HG03521 (cell line): Measurements from ENCODE around the gene UBE2G2.

Experiments
- ATAC-seq: cut with Tn5 transposase; IDR thresholded peaks from one replicate; pipeline ENCODE4 v1.9.1; 2021; ENCODE audit warnings: mild to moderate bottlenecking, moderate library complexity; ENCODE audit not compliant: unreplicated experiment

UBE2G2 gene, protein sequence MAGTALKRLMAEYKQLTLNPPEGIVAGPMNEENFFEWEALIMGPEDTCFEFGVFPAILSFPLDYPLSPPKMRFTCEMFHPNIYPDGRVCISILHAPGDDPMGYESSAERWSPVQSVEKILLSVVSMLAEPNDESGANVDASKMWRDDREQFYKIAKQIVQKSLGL

DNA sequence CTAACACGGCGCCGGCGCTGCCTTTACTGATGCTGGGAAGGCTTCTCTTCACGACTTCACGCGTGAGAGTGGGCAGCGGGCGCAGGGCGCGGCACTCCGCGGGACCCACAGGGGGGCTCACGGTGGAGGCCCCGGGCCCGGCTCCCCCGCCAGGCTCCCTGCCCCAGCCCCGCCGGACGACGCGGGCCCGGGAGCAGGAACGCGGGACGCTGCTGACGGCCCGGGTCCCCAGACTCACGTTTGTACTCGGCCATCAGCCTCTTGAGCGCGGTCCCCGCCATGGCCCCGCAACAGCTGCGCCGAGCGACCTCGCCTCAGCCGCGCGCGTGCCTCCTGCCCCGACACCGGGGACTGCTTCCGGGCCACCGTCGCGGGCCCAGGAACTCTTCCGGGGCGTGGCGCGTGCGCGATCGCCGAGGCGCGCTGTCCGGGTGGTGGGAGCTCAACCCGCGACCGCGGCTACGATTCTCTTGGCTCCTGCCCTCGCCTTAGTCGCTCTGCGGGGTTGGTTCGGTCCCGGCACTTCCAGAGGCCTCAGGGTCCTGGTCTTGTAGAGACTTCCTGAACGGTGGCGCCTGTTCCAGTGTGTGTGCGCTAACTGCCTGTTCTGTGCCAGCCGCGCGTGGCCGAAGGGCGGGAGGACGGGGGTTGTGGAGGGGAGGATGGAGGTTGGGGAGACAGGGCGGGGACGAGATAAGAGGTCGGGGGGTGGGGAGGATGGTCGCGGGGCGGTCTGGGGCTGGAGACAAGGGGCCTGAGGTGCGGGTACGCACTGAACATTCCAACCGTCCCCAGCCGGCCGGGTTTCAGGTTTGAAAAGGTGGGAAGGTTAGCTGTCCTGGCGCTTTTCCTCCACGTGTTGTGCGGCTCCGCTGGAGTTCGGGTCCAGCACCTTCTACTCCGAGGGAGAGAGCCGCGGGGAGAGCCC, at the start of gene UBE2G2:
UBE2G2 (minus strand) TSS at position 353 of the 928 bp plus-strand sequence; CDS start at position 281, 72 bp downstream.
- ATAC-seq, result peak; percentile 70

DNA sequence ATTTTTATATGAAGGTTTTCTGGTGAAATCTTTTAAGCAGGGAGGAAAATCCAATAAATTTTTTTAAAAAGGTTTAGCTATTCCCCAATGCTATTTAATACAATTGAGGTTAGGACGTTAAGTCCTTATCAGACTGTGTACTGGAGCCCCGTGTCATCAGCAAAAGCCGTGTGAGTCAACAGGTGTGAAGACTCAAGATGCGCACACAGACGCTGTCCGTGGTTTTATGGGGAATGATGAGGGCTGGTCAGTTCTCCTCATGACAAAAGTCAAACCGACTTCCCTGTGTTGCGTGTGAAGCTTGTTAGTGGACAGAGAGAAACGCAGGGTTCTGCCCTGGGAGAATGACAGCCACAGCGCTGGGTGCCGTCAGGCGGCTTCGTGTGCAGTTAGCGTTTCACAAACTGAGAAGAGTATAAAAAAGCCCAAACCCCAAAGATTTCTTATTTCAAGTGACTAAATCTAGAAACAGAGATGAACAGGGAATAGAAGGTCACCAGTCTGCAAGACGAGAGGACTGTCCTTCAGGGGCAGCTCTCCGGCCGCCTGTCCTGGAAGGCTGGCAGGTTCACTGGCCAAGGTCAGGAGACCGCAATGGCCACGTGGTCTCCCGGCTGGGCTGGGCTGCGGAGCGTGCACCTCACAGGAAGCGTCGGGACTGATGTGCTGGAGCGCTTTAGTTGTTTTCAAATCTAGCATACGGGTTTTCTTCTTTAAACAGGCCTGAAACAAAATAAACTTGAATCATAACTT, 49.5 kb upstream of the UBE2G2 start:
- ATAC-seq, result no peak

DNA sequence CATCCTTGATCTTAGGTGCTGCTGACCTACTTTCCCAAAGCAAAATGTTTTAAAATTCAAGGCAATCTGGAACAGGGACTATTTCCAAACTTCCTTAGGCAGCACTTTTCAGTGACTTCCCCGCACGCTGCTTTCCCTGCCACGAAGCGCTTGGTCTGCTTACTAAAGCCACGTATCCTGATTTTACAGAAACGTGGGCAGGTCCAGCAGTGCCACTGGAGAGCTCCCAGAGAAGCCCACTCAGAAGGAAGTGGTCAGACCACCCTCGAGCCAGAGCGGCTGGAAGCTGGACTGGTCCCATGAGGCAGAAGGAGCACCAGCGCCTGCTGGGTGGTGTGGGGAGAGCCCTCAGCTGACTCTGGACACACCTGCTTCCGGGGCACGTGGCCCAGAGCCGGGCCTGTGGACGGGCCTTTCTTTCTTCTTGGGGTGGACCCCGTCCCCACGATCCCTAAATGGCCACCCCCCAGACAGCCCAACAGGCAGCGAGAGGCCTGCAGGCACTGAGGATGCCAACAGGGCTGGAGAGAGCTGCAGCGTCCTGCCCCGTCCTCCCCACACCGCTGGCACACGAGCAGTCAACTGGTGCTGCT, 48.7 kb upstream of the UBE2G2 start:
- ATAC-seq, result no peak

DNA sequence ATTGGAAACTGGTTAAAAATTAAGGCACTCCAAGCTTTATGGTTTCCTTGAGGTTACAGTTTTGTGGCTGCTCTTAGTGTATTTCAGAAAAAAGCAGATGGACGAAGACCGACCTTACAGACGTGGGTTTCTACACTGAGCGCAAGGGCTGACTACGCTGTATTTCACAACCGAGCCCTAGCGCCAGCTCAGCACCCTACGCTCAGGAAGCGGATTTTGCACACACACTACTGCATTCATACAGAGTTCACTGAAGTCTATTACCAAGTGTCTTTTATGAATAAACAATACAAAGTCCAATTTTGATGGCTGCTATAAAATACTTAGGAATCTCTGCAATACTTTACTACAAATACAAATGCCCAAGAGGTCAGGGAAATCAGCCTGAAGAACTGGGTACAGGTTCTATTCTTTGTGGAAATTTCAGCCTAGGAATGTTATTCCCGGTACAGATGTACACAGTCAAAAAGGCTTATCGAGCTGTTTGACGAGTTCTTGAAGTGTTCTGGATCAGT, 48.1 kb upstream of the UBE2G2 start:
- no peak for ATAC-seq

DNA sequence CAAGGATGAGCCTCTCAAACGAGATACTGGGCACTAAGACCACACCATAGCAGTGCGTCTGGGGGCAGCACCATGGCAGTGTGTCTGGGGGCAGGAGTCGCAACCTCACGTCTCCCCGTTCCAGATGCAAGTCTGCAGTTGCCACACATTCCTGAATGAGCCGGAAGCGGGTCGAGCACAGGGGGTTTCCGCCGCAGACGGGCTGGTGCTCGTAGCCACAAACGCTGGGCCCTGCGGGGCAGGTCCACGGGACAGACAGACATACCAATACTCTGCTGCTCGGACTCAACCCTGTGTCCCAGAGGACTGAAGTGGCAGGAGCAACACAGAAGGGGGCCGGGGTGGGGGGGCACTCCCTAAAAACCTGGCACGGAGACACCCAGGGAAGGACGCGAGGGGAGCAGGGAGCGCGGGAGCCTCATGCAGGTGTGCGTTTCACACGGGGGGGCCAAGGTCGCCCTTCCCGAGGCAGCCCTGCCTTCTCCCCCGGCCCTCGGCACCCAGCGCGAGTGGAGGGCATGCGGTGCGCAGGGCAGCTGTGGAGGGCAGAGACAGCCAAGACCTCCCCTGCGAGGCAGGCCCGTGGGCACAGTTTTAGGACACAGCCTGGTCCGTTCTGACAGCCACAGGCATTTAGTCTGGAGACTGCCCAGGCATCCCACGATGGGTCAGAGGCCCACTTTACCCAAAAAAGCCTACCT, 47.4 kb upstream of the UBE2G2 start:
- ATAC-seq, result no peak

DNA sequence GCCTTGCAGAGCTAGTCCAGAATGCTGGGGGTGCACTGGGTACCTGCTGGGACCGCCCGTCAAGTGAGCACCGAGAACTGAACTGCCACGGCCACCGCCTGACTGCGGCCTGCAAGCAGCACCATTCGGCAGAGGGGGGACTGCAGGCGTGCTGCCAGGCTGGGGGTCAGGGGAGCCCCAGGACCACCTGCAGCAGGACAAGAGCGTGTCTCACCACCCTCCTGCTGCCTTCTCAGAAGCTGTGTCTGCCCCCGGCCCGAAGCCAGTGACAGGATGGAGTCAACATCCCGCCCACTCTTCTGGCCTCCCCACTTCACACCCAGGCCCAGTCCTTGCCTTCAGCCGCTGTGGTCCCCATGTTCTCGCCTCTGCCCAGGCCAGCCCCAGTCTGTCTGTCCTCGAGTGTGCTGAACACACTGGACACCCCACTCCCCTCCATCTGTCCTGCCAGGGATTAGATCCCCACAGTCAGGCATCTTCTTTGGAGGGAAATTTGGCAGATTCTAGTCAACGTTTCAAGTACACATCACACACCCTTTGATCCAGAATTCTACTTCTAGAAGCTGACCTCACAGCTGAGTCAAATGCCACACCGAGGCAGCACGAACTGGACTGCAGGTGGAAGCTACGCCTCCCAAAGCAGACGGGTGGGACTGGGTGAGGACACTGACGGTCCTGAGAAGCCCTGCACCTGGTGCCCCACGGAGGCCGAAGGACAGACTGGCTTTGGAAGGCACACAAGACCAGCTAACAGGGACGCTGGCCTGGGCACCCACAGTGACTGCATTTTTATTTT, 45.8 kb upstream of the UBE2G2 start:
- ATAC-seq, result no peak

DNA sequence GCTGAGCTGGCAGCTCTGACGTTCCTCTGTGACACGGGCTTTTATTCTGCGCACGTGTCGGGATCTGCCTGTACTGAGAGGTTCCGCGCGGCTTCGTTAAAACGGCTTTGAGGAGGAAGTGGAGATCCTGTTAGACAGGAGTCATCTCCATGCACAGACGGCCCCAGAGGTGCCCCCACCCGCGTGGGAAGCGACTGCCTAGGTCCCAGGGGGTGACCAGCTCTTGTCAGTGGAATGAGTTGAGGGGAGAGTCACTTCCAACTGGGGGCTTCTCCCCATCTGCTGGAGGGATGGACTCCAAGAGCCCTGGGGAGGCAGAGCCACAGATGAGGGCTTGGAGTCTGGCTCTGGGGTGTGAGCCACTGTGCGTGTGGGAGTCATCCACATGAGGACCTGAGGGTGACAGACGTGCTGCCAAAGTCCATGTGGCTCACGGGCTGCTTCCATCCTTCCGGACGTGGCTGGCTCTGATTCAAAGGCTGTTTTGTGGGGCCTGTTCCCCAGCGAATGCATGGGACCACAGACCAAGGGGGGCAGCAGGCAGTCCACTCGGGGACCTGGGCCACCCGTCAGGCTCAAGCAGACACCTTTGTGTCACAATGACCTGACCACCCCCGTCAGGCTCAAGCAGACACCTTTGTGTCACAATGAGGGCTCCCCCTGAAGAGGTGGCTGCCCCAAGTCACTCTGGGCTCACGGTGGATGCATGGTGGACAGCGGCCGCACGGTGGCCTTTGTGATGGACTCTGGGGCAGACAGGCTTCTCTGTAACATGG, 45.1 kb upstream of the UBE2G2 start:
- ATAC-seq, result no peak

DNA sequence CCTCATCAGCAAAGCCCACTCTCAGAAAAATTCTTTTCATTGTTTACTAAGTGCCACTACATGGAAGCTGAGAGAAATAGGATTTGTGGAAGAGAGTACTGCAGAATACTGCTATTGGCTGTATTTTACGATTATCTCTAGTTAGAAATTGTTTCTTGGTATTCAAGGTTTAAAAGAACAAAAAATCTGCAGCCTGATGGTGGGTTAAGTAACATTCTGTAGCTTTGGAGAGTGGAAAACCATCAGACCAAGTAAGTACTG, 44.5 kb upstream of the UBE2G2 start:
- no peak for ATAC-seq

DNA sequence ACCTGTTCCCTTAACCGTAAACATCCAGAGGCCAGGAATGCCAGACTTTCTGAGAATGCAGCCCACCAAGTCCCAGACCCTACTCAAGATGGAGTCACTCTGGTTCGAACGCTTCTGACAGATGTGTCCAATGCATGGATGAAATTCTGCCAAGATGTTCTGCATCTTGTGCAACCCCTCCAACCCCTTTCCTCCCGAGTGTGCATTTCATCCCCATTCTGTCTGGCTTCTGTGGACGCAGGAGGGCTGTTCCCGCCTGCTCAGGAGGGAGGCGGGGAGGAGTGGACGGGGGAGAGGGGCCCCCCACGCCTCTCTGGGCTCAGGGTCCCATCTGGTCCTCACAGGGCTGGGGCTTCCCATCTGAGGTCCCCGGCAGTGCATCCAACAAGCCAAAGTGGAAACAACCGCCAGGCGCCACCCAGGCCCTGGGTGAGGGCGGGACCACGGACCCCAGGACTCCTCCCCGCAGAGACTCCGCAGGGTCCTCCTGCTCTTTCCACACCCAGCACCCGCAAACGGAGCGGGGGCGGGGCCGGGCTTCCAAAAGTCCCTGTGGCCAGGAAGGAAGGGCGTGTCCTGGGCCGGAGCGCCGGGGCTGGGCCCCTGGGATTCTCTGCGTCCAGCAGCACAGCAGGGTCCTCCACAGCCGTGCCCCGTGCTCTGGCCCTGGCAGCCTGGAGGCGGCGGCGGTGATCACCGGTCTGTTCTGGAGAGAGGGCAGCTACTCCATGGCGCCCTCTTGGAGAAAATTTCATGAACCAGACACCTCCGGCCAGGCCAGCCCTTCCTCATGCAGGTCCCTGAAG, 44.0 kb upstream of the UBE2G2 start:
- ATAC-seq, result no peak

DNA sequence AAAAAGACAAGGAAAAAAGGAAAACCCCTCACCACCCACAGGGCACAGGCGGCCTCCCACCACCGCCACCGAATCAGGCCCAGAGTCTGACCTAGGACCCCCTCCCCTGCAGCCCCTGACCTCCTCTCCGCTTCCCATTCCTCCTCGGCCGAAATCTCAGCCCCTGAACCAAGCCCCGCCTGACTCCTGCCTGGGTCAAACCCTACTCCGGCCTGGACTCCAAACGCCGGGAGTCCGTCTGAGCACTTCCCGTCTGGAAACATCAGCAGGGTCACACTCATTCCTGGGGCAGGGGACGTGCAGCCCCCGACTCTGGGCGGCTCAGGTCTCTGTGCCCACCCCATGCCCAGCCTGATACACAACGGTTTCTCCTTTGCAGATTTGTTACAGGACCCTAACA, 42.6 kb upstream of the UBE2G2 start:
- ATAC-seq, result no peak

DNA sequence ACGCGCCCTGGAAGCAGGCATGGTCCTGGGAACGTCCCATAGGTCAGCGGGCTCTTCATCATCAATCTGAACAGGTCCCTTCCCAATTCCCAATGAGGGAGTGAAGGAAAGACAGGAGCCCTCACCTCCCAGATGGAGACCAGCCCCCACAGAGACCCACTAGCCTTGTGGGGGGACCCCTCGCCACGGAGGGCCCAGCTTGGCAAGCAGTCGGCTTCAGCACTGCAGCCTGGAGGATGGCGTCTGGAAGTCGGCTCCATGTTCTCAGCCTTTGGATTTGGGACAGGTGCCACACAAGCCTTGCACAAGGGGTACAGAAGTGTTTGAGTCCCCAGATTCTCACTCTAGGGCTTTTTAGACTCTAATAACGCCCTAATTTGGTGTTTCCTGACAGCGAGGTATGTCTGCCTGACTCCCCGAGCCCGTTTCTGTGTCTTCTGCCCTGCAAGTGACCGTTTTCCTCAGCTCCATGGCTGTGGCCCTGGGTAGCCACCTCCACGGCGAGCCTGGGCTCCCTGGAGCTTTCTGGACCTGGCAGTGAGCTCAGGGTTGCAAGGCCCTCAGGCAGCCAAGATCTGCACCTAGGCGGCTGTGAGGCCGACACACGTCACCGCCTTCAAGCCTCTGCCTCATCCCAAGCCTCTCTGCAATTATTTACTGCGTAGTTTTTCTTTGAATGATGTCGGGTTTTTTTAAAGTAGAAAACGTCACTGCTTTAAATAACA, 41.3 kb upstream of the UBE2G2 start:
- no peak for ATAC-seq

DNA sequence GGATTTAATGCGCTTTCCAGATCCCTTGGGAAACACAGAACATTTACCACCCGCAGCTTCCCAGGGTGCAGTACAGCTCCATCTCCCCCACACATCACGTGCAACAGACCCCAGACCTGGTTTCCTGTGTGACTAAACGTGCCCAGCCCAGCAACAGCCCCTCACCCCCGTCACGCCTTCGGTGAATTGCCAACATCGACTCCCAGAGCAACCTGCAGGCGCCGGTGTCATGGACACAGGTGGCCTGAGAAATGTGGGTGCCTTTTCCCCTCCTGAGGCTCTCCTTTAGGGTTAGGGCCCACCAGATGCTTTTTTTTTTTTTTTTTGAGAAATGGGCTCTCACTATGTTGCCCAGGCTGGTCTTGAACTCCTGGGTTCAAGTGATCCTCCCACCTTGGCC, 40.5 kb upstream of the UBE2G2 start:
- ATAC-seq, result no peak

DNA sequence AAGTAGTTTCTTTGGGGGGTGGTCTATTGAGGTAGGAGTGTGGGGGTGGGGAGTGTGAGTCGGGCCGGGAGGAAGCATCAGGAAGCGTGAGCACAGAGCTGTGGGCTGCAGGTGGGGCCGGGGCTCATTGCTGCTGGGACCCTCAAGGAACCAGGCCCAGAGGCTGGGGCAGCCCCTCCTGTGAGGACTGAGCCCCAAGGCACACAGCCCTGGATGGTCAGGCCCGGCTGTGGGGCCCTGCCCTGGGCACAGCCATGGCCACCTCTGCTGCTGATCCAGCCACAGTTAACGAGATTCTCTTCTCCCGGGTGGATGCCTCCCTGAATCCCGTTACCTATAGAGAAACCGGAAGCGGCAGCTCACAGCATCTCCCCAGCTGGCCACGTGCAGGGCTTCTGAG, 39.2 kb upstream of the UBE2G2 start:
- no peak for ATAC-seq

DNA sequence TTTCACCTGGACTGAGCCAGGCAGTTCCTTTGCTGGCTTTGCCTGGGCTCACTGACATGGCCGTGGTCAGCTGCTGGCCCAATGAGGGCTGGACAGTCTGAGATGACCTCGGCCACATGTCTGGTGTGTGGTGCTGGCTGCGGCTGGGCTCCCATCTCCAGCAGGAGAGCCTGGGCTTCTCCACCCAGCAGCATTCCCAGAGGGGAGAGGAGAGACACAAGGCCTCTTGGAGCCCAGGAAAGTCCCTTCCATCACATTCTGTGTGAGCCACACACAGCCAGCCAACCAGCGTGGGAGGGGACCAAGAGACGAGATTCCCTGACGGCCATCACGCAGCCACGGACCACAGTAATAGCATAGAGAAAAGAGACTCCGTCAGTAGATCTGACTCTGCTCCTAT, 37.3 kb upstream of the UBE2G2 start:
- ATAC-seq, result no peak

DNA sequence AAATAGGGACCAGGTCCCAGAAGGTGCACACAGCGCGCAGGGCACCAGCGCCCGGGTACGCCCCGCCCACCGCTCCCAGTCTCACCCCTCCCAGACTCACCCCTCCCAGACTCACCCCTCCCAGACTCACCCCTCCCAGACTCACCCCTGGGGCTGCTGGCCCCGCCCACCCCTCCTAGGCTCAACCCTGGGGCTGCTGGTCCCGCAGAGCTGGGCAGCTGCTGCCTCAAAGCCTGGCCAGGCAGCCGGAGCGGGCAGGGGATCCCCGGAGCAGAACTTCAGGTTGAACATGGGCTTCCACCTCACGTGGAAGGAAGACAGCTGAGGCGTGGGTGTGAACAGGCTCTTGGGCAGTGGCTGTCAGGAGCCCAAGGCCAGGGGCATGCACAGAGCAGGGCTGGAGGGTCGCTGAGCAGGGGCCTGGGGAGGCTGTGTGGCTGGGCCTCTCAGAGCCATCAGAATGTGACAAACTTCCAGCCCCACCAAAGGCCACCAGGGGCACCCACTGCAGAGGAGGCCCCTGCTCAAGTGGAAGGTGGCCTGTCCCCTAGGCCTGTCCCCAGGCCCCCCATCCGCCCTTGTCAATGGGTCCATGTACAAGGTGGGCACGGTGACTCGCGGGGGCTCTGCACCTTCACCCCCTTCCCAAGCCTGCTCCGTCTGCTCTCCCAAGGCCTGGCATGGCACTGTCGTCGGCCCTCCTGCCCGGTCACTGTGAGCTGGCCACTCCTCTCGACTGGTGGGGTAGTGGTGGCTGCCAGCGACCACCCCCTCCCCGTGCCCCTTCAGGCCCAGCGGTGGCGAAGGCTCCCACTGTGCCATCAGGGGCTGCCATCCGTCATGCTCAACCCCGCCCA, 36.6 kb upstream of the UBE2G2 start:
- ATAC-seq, result no peak

DNA sequence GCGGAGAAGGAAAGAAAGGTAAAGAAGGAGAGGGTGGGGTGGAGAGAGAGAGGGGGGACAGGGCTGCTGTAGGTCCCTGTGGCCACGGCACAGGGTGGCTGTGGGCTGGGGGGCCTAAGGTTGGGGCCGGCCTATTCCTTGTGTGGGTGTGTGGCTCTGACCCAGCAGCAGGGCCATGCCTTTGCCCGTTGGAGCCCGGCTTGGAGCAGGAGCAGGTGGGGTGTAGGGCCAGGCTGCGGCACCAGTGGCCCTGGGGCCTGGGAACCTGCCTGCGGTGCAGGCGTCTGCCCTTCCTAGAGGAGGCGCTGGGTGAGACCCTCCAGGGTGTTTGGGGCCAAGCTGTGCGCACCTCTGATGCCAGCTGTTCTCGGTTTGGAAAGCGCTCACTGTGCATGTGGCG, 35.9 kb upstream of the UBE2G2 start:
- no peak for ATAC-seq
